NCI-H446 treated with DMSO at 0.1 percent for 48 hours (cell line): ENCODE measurements around the gene PCSK7.

Experiments
- DNase-seq: peaks from one replicate; lab custom pipeline; 2025; lab: John Stamatoyannopoulos, UW

Gene PCSK7

DNA sequence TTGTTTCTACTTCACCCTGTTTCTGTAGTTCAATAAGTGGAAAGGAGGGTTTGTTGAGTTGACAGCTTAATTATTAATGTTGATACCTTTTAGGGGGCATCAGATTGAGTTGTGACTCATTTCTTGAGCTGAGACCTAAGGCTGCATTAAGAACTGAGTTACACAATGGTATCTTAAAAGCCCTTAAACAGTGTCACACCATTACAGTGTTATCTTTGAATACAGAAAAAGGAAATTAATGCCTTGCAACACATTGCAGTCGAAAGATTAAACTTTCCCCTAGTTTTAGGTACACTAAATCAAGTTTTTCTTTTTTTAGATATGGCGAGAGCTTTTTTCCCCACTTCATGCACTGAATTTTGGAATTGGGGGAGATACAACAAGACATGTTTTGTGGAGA is 71.0 kb downstream of the PCSK7 start:
- DNase-seq: no peak

DNA sequence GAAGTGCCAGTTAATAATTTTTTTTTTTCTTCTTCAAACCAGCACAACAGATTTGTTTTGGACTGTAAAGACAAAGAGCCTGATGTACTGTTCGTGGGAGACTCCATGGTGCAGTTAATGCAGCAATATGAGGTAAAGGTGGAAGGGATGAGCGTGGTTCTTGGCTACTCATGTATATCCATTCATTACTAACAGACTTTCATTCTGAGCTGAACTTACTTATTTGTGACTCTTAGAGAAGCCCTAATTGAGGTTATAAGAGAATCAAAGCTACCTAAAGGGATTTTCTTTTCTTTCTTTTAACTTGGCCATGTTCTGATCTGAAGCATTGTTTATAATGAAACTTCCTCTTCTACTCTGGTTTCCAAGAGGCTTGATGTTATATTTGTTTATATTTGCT is 72.0 kb downstream of the PCSK7 start:
- DNase-seq: no peak

DNA sequence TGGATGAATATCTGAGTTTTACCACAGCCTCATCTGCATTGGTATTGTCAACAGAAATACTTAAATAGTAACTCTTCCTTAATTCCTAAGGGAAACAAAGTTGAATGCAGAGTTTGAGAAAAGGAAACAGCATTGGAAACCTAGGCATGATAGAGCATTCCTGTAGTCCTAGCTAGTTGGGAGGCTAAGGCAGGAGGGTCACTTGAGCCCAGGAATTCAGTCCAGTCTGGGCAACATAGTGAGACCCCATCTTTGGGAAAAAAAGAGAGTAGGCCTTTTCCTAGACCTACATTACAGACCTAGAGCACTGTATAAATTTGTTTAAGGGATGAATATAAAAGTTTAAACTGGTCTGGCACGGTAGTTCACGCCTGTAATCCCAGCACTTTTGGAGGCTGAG is 74.4 kb downstream of the PCSK7 start:
- DNase-seq: no peak

- DNase-seq: no peak
Observed at GRCh38 chr11:117154468-117154867, 77.4 kb downstream of the PCSK7 start.
